ENCODE data around the gene SDK1.

The SDK1 gene

DNA sequence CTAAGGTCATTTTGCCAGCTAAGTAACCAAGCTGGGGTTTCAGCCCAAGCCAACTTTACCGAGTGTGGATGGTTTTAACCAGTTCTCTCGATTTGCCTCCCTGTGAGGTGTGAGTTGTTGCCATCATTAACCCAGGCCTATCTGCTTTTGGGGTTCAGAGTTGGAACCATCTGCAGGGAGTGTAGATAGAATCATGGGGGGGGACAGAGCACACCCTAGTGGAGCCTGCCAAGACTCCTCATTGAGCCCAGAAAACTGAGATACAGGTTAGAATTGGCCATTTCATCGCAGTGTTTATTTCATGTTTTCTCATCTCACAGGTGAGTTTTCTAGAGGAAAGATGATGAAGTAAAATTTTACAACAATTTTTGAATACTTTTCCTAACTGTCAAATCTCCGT, 133.6 kb downstream of the SDK1 start:
- no peak overlapping the region for H3K4me3 ChIP-seq (ENCODE audit: low read depth, low read length)
- no peak for DNase-seq (ENCODE audit: low read depth)
- no peak for TF ChIP-seq CTCF (IDR thresholded peaks at IDR 0.05; ENCODE audit: insufficient read depth, low read depth, low read length, missing control alignments)

DNA sequence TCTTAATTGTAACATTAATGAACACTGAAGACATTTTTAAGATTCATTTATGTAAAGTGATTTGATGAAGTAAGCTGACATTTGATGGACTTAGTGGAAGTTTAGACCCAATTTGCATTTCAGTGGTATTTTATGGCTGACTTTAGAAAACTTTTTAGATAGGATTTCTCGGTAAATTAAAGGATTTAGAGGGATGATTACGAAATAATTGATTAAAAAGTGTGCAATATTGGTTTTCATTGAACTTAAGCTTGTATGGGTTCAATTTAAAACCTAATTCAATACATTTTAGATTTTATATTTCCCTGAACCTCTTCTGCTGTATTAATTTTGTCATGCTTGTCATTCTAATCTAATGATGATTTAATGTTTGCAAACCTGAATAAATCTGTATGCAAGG, 135.1 kb downstream of the SDK1 start:
- no peak for DNase-seq (ENCODE audit: low read depth)
- H3K4me3 ChIP-seq (ENCODE audit: low read depth, low read length) = no peak overlapping the region
- no peak for TF ChIP-seq CTCF (IDR thresholded peaks at IDR 0.05; ENCODE audit: insufficient read depth, low read depth, low read length, missing control alignments)

GRCh38 chr7:3436746-3437145, 135.7 kb downstream of the SDK1 start:
- TF ChIP-seq CTCF (IDR thresholded peaks at IDR 0.05; ENCODE audit: insufficient read depth, low read depth, low read length, missing control alignments) = no peak
- H3K4me3 ChIP-seq (ENCODE audit: low read depth, low read length) = no peak overlapping the region
- no peak for DNase-seq (ENCODE audit: low read depth)

- H3K4me3 ChIP-seq (ENCODE audit: low read depth, low read length) = no peak overlapping the region
- DNase-seq (ENCODE audit: low read depth) = no peak
- no peak for TF ChIP-seq CTCF (IDR thresholded peaks at IDR 0.05; ENCODE audit: insufficient read depth, low read depth, low read length, missing control alignments)
These were observed 136.4 kb downstream of the SDK1 start for GRCh38 chr7:3437467-3437866.

DNA sequence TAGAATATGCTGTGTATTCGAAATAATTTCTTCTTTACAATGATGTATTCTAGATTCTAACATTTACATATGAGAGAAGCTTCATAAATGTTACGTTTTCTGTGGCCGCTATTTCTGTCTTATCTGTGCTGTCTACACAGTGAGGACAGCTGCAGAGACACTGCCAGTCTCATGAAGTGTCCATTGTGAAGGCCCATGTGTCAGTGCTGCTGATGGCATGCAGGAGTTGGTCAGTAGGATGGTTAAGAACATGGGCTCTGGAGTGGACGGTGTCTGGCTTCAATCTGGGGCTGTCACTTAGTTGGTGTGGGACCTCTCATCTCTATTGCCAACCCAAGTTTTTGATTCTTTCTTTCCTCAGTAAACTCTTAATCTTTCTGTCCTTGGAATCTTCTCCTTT, 137.3 kb downstream of the SDK1 start:
- TF ChIP-seq CTCF (IDR thresholded peaks at IDR 0.05; ENCODE audit: insufficient read depth, low read depth, low read length, missing control alignments) = no peak
- H3K4me3 ChIP-seq (ENCODE audit: low read depth, low read length) = no peak overlapping the region
- DNase-seq (ENCODE audit: low read depth) = no peak

DNA sequence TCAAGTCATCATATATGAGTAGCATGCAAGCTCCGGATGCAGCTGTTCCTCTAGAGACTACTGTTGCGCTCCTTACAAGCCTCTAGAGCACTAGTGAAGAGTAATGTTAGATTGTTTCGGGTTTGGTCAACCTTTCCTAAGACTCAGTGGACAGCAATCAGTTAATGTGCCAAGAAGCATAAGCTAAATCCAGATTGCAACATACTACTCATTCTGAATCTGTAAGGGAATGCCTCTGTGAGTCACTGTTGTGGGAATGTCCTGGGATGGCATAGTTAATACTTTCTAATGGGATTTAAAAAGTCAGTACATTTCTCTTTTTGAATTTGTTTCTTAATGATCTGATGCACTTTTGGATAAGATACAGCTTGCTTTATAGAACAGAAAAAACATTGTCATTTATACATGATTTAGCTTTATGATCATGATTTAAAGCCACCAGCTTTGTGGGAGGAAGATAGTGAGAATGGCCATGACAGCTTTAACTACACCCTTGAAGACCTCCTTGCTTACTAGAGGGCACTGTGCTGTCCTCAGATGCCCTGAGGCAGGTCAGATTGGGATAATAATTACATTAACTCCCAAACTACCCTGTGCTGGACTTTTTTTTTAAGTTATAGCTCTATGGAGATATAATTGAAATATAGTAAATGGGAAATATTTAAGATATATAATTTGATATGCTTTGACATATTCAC, 138.4 kb downstream of the SDK1 start:
- no peak for TF ChIP-seq CTCF (IDR thresholded peaks at IDR 0.05; ENCODE audit: insufficient read depth, low read depth, low read length, missing control alignments)
- DNase-seq (ENCODE audit: low read depth) = no peak
- H3K4me3 ChIP-seq (ENCODE audit: low read depth, low read length) = no peak overlapping the region

- TF ChIP-seq CTCF (IDR thresholded peaks at IDR 0.05; ENCODE audit: insufficient read depth, low read depth, low read length, missing control alignments) = no peak
- H3K4me3 ChIP-seq (ENCODE audit: low read depth, low read length) = no peak overlapping the region
- DNase-seq (ENCODE audit: low read depth) = no peak
These were observed 139.5 kb downstream of the SDK1 start for GRCh38 chr7:3440509-3440908.
